ENCODE measurements around the gene HINT2. TPM values are rescaled to one million over a fixed set of nuclear protein-coding genes. Genes with fewer than 3 reads are reported as not detected.

The HINT2 gene
- total RNA-seq, 6 experiments from 2014 or later: 23.3 to 35.3 (median 34.6) TPM

DNA sequence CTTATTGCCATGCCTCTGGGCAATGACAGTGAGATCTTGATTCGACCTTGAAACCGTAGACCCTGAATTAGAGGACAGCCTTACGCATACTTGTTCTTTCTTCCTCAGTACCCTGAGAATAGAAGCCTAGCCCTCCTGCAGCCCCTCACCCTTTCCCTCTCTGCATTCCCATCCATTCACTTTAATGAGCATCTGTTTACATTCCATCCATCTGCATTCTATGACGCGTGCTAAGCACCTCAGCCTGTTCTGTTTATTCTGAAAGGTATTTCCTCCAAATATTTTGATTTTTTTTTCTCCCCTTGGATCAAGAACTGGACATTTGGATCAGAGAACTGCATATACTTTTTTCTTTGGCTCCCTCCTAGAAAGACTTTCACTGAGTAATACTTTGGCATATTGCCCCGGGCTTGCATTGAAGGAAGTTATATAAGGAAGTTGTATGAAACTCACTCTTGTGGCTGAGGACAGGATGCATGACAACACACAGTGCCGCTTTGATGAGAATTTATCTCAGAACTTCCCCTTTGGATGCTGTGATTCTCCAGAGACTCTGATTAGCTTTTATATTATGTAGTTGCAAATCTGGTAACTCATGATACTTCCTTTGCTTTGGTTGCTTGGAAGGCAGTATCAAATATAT lies 29.9 kb upstream of the HINT2 start:
- Mint-ChIP-seq H3K27ac (peak overlapping the region; percentile 75), H3K4me1 (ENCODE audit: low read depth) (peaks cover 45% of the 10 kb centered on the region), H3K27me3 (ENCODE audit: insufficient read depth) (no peaks in the 10 kb centered on the region; the same call in none of the 2 replicates), H3K9me3 (no peaks in the 10 kb centered on the region), H3K4me3 (peak overlapping the region; percentile 33; the same call in 1 of the 2 replicates), H3K36me3 (ENCODE audit: low read depth) (no peaks in the 10 kb centered on the region)
- TF ChIP-seq, protein P1, sequence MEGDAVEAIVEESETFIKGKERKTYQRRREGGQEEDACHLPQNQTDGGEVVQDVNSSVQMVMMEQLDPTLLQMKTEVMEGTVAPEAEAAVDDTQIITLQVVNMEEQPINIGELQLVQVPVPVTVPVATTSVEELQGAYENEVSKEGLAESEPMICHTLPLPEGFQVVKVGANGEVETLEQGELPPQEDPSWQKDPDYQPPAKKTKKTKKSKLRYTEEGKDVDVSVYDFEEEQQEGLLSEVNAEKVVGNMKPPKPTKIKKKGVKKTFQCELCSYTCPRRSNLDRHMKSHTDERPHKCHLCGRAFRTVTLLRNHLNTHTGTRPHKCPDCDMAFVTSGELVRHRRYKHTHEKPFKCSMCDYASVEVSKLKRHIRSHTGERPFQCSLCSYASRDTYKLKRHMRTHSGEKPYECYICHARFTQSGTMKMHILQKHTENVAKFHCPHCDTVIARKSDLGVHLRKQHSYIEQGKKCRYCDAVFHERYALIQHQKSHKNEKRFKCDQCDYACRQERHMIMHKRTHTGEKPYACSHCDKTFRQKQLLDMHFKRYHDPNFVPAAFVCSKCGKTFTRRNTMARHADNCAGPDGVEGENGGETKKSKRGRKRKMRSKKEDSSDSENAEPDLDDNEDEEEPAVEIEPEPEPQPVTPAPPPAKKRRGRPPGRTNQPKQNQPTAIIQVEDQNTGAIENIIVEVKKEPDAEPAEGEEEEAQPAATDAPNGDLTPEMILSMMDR (IDR thresholded peaks at IDR 0.05): no peak
- DNase-seq: peak; percentile 90

DNA sequence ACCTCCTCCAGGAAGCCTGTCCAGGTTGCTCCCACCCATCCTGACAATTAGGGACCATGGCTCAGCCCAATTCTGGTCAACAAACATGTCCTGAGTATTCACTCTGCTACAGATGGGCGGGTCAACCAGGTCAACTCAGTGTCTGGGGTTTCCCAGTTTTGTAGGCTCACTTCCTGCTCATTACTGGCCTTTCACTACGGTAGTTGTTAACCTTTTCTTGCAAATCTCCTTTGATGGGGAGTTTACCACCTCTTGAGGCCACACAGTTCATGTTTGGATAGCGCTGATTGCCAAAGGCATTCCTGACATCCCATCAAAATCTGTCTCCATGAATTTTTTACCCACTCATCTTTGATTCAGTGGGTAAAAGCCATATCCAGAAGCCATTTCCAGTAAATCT lies 28.0 kb upstream of the HINT2 start:
- peaks cover 4% of the 10 kb centered on the region for H3K27me3 Mint-ChIP-seq (ENCODE audit: insufficient read depth)
- no peak overlapping the region for H3K4me3 Mint-ChIP-seq
- no peaks in the 10 kb centered on the region for H3K9me3 Mint-ChIP-seq
- no peak overlapping the region for H3K27ac Mint-ChIP-seq
- TF ChIP-seq, protein P1 (IDR thresholded peaks at IDR 0.05): no peak
- no peak for DNase-seq
- H3K36me3 Mint-ChIP-seq (ENCODE audit: low read depth): no peaks in the 10 kb centered on the region
- peaks cover 31% of the 10 kb centered on the region for H3K4me1 Mint-ChIP-seq (ENCODE audit: low read depth)

DNA sequence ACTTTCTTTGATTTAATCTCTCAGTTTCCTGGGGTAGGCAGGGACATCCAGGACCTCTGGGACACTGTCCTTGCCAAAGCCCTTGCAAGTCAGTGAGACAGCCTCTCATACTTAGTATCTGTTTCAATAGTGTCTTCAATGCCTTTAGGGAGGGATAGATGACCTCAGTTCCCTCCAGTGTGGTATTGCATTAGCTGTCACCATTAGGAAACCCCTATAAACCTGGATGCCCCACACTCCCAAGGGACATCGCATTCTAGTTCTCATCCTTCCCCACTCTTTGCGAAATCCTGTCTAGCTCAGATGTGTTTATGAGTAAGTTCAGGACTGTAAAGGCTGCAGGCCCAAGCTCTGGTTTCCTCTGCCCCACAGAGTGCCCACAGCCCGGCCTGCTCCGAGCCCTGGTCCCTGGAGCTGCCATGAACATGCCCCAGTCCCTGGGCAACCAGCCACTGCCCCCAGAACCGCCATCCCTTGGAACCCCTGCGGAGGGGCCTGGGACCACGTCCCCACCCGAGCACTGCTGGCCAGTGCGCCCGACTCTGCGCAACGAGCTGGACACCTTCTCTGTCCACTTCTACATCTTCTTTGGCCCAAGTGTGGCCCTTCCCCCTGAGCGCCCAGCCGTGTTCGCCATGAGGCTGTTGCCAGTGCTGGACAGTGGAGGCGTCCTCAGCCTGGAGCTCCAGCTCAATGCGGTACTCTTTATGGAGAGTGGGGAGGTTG lies 27.3 kb upstream of the HINT2 start:
- H3K36me3 Mint-ChIP-seq (ENCODE audit: low read depth): no peaks in the 10 kb centered on the region; the same call in 1 of the 2 replicates
- TF ChIP-seq, protein P1 (IDR thresholded peaks at IDR 0.05): no peak
- no peak for DNase-seq
- H3K4me3 Mint-ChIP-seq: no peak overlapping the region
- peaks cover 4% of the 10 kb centered on the region for H3K27me3 Mint-ChIP-seq (ENCODE audit: insufficient read depth)
- peaks cover 25% of the 10 kb centered on the region for H3K4me1 Mint-ChIP-seq (ENCODE audit: low read depth)
- H3K27ac Mint-ChIP-seq: no peak overlapping the region
- no peaks in the 10 kb centered on the region for H3K9me3 Mint-ChIP-seq

DNA sequence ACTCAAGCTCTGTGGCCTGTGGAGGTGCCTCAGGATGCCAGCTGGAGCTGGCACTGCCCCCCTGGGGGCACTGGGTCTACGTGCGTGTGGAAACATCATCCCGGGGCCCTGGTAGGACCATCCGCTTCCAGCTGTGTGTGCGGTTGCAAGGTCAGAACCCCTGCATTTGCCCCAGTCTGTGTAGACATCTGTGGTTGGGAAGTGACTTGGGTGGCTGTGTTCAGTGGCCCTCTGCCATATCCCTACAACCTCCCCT lies 26.7 kb upstream of the HINT2 start:
- H3K36me3 Mint-ChIP-seq (ENCODE audit: low read depth): no peaks in the 10 kb centered on the region; the same call in 1 of the 2 replicates
- DNase-seq: no peak
- H3K9me3 Mint-ChIP-seq: no peaks in the 10 kb centered on the region
- H3K4me3 Mint-ChIP-seq: no peak overlapping the region
- H3K4me1 Mint-ChIP-seq (ENCODE audit: low read depth): peaks cover 22% of the 10 kb centered on the region
- H3K27me3 Mint-ChIP-seq (ENCODE audit: insufficient read depth): peaks cover 4% of the 10 kb centered on the region
- H3K27ac Mint-ChIP-seq: no peak overlapping the region
- TF ChIP-seq, protein P1 (IDR thresholded peaks at IDR 0.05): no peak

DNA sequence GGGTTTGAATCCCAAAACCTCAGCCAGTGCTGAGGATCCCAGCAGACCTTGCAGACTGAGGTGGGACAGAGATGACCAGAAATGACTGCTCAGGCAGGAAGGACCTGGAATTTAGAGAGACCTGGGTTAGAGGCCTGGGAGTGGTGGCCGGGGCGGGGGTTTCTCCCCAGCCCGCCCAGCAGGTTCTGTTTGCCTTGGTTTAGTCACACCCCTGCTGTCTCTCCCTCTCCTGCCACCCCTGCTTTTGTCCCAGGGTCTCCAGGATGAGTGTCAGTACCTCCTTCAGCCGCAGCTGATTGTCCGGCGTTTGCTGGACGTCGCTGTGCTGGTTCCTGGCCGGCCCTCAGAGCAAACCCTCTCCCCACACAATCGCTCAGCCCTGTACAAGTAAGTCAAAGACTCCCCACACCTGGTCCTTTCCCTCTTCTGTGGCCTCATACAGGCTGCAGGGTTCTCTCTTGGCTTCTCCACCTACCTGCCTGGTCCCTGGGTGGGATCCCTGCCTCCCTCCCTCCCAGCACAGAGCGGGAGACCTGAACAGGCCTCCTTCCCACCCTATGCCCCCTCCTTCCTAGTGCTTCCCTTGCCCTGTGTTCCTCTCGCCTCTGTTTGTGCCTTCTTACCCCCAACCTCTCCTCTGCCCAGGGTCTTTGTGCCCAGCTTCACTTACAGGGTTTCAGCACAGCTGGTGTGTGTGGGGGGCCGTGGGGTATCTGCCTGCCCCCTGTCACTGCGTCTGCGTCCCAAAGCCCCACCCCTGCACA lies 26.2 kb upstream of the HINT2 start:
- Mint-ChIP-seq H3K4me1 (ENCODE audit: low read depth) (peaks cover 22% of the 10 kb centered on the region), H3K9me3 (no peaks in the 10 kb centered on the region), H3K27me3 (ENCODE audit: insufficient read depth) (peaks cover 4% of the 10 kb centered on the region), H3K4me3 (no peak overlapping the region), H3K36me3 (ENCODE audit: low read depth) (no peaks in the 10 kb centered on the region; the same call in 1 of the 2 replicates), H3K27ac (no peak overlapping the region)
- DNase-seq: no peak
- TF ChIP-seq, protein P1 (IDR thresholded peaks at IDR 0.05): no peak

All from HFFc6 (cell line).